GM10248 (cell line): ENCODE results near the gene OVCA2.

Source experiments
- CTCF ChIA-PET: fragments of 300-600 bp; sonication (Branson Sonifier 250); formaldehyde crosslinking; extraction: SDS; loops from one replicate; lab custom pipeline; 2021; ENCODE audit warnings: antibody characterized with exemption; lab: Yijun Ruan, JAX
- POLR2A ChIA-PET: fragments of 350-650 bp; sonication (Branson Sonifier 250); formaldehyde crosslinking; extraction: SDS; loops from one replicate; lab custom pipeline; 2020; ENCODE audit warnings: antibody characterized with exemption; lab: Yijun Ruan, JAX
- DNase-seq: peaks from one replicate; pipeline ENCODE4 v3.0.0; 2012; ENCODE audit errors: extremely low spot score
- TF ChIP-seq, protein P1 (sequence below): IDR thresholded peaks from 2 replicates; pipeline ENCODE4 v1.5.1; 2012; ENCODE audit warnings: mild to moderate bottlenecking, low read depth; ENCODE audit errors: extremely low read depth, missing control alignments, control extremely low read depth

OVCA2 gene

DNA sequence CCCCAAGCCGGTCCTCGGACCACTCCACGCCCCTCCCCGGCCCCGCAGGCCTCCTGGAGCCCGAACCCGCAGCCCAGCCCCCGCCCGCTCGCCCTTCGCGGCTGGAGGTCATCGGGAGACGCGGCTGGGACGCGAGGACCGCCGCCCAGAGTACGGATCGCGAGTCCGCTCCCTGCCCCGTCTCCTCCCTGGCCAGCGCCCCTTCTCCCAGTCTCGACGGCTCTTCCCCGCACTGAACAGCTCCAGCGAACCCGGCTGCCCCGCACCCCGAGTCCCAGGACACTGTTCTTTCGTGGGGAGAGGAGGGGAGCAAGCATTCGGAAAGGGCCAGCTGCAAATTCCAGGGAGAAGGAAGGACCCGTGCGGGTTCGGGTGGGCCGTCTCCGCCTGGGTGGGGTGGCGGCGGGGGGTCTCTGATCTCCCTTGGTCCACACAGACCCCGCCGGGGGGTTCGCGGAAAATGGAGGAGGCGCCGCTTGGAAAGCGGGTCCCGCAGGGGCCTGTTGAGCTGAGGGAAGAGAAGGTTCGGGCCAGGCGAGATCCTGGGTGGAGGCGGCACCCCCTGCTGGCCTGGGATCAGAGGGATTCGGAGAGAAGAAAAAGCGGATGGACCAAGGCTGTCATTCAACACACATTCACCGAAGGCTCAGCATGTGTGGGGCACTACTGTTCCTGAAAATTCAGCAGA, 16.1 kb upstream of the OVCA2 start:
- TF ChIP-seq, protein P1, sequence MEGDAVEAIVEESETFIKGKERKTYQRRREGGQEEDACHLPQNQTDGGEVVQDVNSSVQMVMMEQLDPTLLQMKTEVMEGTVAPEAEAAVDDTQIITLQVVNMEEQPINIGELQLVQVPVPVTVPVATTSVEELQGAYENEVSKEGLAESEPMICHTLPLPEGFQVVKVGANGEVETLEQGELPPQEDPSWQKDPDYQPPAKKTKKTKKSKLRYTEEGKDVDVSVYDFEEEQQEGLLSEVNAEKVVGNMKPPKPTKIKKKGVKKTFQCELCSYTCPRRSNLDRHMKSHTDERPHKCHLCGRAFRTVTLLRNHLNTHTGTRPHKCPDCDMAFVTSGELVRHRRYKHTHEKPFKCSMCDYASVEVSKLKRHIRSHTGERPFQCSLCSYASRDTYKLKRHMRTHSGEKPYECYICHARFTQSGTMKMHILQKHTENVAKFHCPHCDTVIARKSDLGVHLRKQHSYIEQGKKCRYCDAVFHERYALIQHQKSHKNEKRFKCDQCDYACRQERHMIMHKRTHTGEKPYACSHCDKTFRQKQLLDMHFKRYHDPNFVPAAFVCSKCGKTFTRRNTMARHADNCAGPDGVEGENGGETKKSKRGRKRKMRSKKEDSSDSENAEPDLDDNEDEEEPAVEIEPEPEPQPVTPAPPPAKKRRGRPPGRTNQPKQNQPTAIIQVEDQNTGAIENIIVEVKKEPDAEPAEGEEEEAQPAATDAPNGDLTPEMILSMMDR = peak; percentile 39
- CTCF ChIA-PET = interaction anchor here (0.8 to 2.6 kb wide), 3 partner anchors 116 to 305 kb away, joined by 3 to 10 read pairs (median 9); no protein-coding TSS in a partner anchor
- POLR2A ChIA-PET = no interaction called here
- peak; percentile 55 for DNase-seq

DNA sequence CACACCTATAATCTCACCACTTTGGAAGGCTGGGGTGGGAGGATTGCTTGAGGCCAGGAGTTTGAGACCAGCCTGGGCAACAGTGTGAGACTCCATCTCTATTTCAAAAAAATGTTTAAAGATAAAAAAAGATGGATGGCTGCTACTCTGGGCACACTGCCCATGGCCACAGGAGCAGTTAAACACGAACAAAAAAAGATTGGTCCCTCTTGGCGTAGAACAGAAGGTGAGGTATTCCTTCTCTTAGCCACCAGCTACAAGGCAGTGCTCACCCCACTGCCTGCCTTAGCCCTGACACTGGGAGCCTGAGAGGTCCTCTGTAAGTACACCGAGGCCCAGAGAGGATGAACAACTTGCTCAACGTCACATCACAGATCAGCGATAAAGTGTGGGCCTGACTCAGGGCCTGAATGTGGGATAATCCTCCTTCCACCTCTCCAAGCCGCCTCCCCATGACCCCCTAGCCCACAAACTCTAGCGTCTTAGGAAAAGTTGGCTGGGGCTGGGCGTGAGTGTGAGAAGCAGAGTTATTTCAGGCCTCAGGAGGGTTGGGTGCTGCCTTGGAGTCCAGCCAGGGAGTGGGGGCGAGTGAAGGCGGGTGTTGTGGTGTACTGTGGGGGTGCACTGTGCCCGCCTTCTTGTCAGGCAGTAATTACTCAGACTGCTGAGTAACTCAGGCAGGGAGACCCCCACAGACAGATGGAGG, 14.1 kb upstream of the OVCA2 start:
- ChIA-PET CTCF (interaction anchor here (0.7 to 1.7 kb wide), 3 partner anchors 111 to 307 kb away, joined by 3 to 4 read pairs (median 3); no protein-coding TSS in a partner anchor), POLR2A (no interaction called here)
- TF ChIP-seq, protein P1 = no peak
- DNase-seq = no peak

GRCh38 chr17:2028234-2028614, 13.6 kb upstream of the OVCA2 start:
- CTCF ChIA-PET = interaction anchor here (0.7 to 4.8 kb wide), 9 partner anchors 8 to 354 kb away, joined by 3 to 20 read pairs (median 4); partner anchors contain the start of gene OVCA2
- TF ChIP-seq, protein P1 = no peak
- DNase-seq = no peak
- POLR2A ChIA-PET = no interaction called here

GRCh38 chr17:2028737-2029136, 13.1 kb upstream of the OVCA2 start:
- CTCF ChIA-PET = interaction anchor here (0.9 to 4.8 kb wide), 8 partner anchors 8 to 353 kb away, joined by 3 to 20 read pairs (median 4); partner anchors contain the start of gene OVCA2
- DNase-seq = no peak
- TF ChIP-seq, protein P1 = no peak
- POLR2A ChIA-PET = no interaction called here

- TF ChIP-seq, protein P1 = no peak
- ChIA-PET POLR2A (no interaction called here), CTCF (interaction anchor here (1.6 to 4.8 kb wide), 3 partner anchors 11 to 386 kb away, joined by 4 to 20 read pairs (median 5); partner anchors contain the start of gene OVCA2)
- peak; percentile 92 for DNase-seq
Observed at GRCh38 chr17:2029911-2030778, 11.7 kb upstream of the OVCA2 start, which contains the start of gene DPH1. TSS of gene DPH1 (plus strand) at chr17:2030153. CDS start at chr17:2030170, 17 bp downstream.
